B cell (primary cell): ENCODE results near the gene AKR1B15. TPM values are rescaled to one million over a fixed set of nuclear protein-coding genes. Genes with fewer than 3 reads are reported as not detected.
"Not testable (repeated sequence)": the region's sequence is repeated elsewhere in the genome, so short reads cannot be mapped to it uniquely, and the experiment has no call there.

Experiments
- ATAC-seq: fragments of 200-7000 bp; cut with Tn5 transposase; one replicate; pipeline ENCODE4 v1.10.0; 2021; ENCODE audit warnings: low read depth, mild to moderate bottlenecking, moderate number of reproducible peaks, moderate library complexity
- CTCF ChIA-PET: fragments of 350-600 bp; sonication (Branson Sonifier 250); formaldehyde crosslinking; loops from one replicate; lab custom pipeline; 2021; ENCODE audit warnings: antibody characterized with exemption, inconsistent platforms; lab: Charles Lee
- POLR2A ChIA-PET: fragments of 350-600 bp; sonication (Branson Sonifier 250); formaldehyde crosslinking; loops from one replicate; lab custom pipeline; 2021; ENCODE audit warnings: antibody characterized with exemption; lab: Charles Lee
- DNase-seq: peaks from one replicate; pipeline ENCODE4 v3.0.0; 2013
- H2AFZ ChIP-seq: 2 replicates; pipeline ENCODE4 v1.6.1; 2012; ENCODE audit warnings: mild to moderate bottlenecking, low read depth, low read length; ENCODE audit not compliant: insufficient read depth, poor library complexity, severe bottlenecking
- H3K27ac ChIP-seq, 2 donors: 1 replicate in 1 of 2; 2 replicates in 1 of 2; pipeline ENCODE4 v1.5.1; 2012 to 2013; ENCODE audit warnings: low read length in 2 of 2, mild to moderate bottlenecking in 2 of 2, moderate library complexity in 1 of 2
- H3K27me3 ChIP-seq, 4 experiments: fragments of 200-600 bp in 1 of 4; sonication (generic) in 1 of 4; replicated peaks in 1 of 4; 1 replicate in 2 of 4; 2 replicates in 2 of 4; pipeline versions ENCODE4 v1.6.1 to v1.7.0; 2013 to 2016; ENCODE audit warnings: low read length in 3 of 4, mild to moderate bottlenecking in 2 of 4, mixed read lengths in 1 of 4, moderate library complexity in 1 of 4; ENCODE audit not compliant: insufficient read depth in 4 of 4, control insufficient read depth in 3 of 4; ENCODE audit errors: control extremely low read depth in 1 of 4
- H3K36me3 ChIP-seq, 2 experiments: replicated peaks in 1 of 2; 1 replicate in 1 of 2; 2 replicates in 1 of 2; pipeline versions ENCODE4 v1.6.1 to v1.7.1; 2013; ENCODE audit warnings: low read length in 1 of 2; ENCODE audit not compliant: insufficient read depth in 2 of 2, control insufficient read depth in 1 of 2; ENCODE audit errors: control extremely low read depth in 1 of 2, extremely low read depth in 1 of 2
- H3K4me1 ChIP-seq, 2 donors: fragments of 200-600 bp in 1 of 2; sonication (generic) in 1 of 2; 1 replicate in 1 of 2; 2 replicates in 1 of 2; pipeline versions ENCODE4 v1.5.1 to v1.6.1; 2013 to 2017; ENCODE audit warnings: low read length in 2 of 2; ENCODE audit not compliant: control insufficient read depth in 2 of 2, insufficient read depth in 2 of 2
- H3K4me2 ChIP-seq: replicated peaks from 2 replicates; pipeline ENCODE3; 2012; ENCODE audit warnings: mild to moderate bottlenecking, low read depth, low read length; ENCODE audit not compliant: poor library complexity, severe bottlenecking
- H3K4me3 ChIP-seq, 5 experiments: fragments of 200-600 bp in 1 of 5; sonication (generic) in 1 of 5; 1 replicate in 3 of 5; 2 replicates in 2 of 5; pipeline versions ENCODE4 v1.5.1 to v1.7.0; 2011 to 2016; ENCODE audit warnings: low read length in 4 of 5, mild to moderate bottlenecking in 4 of 5, low read depth in 2 of 5, control low read depth in 1 of 5, moderate library complexity in 1 of 5; ENCODE audit not compliant: insufficient read depth in 1 of 5; ENCODE audit errors: control extremely low read depth in 1 of 5, extremely low read depth in 1 of 5
- H3K79me2 ChIP-seq: fragments of 200-600 bp; sonication (generic); one replicate; pipeline ENCODE4 v1.6.0; 2016; ENCODE audit warnings: low read length; ENCODE audit not compliant: control insufficient read depth, insufficient read depth
- H3K9ac ChIP-seq: fragments of 200-600 bp; sonication (generic); 2 replicates; pipeline ENCODE4 v1.6.1; 2017; ENCODE audit warnings: mild to moderate bottlenecking, low read length, moderate library complexity
- H3K9me3 ChIP-seq, 3 donors: one replicate each; pipeline versions ENCODE4 v1.6.1 to v1.7.1; 2013; ENCODE audit warnings: low read length in 2 of 3; ENCODE audit not compliant: control insufficient read depth in 2 of 3, insufficient read depth in 1 of 3; ENCODE audit errors: control extremely low read depth in 1 of 3
- H4K20me1 ChIP-seq: 2 replicates; pipeline ENCODE4 v1.6.0; 2012; ENCODE audit warnings: mild to moderate bottlenecking, low read length; ENCODE audit not compliant: insufficient read depth, control insufficient read depth, poor library complexity, severe bottlenecking
- H3K27ac Mint-ChIP-seq: one replicate; pipeline ENCODE4 v1.8.0; 2021; ENCODE audit warnings: mixed read lengths
- H3K27me3 Mint-ChIP-seq: one replicate; pipeline ENCODE4 v1.8.0; 2021; ENCODE audit warnings: mixed read lengths
- H3K4me1 Mint-ChIP-seq: one replicate; pipeline ENCODE4 v1.8.0; 2021; ENCODE audit warnings: mixed read lengths
- H3K4me3 Mint-ChIP-seq: one replicate; pipeline ENCODE4 v1.8.0; 2021; ENCODE audit warnings: mixed read lengths
- H3K9me3 Mint-ChIP-seq: one replicate; pipeline ENCODE4 v1.8.0; 2022; ENCODE audit warnings: mixed read lengths; ENCODE audit not compliant: insufficient read depth
- EZH2 ChIP-seq: IDR thresholded peaks from 2 replicates; pipeline ENCODE4 v1.6.1; 2012; ENCODE audit warnings: borderline replicate concordance, low read depth, mild to moderate bottlenecking, moderate library complexity, low read length; ENCODE audit not compliant: insufficient read depth, poor library complexity, severe bottlenecking
- WGBS: methylation state at CpG from one replicate; pipeline ENCODE4 v1.1.5; 2013; ENCODE audit warnings: missing lambda C conversion rate; ENCODE audit not compliant: insufficient coverage; 5-methylcytosine and 5-hydroxymethylcytosine counted together
- intact Hi-C: fragments of 100-400 bp; cut with micrococcal nuclease; formaldehyde crosslinking; loops from one replicate; pipeline ENCODE4 v1.10.0; 2022
- polyA plus RNA-seq: library from polyadenylated mRNA; depleted of rRNA; stranded (reverse); fragments of >200 nt; gene quantifications from 2 replicates; pipeline ENCODE4 v1.2.3, GENCODE V29; 2012
- total RNA-seq, 2 donors: library from RNA; stranded (reverse); fragments of 120-200 nt in 1 of 2; gene quantifications; 1 replicate in 1 of 2; 2 replicates in 1 of 2; pipeline versions ENCODE4 v1.2.3 to v1.2.4, GENCODE V29; 2013 to 2022
- TF ChIP-seq, protein P1 (sequence below): fragments of 200-600 bp; IDR thresholded peaks from one replicate; pipeline ENCODE4 v1.8.0; 2022; ENCODE audit warnings: antibody characterized with exemption, mild to moderate bottlenecking

AKR1B15 gene
- total and polyA plus RNA-seq, 2 donors (not counting 1 experiment from before 2014, with no cell fraction given): not detected

DNA sequence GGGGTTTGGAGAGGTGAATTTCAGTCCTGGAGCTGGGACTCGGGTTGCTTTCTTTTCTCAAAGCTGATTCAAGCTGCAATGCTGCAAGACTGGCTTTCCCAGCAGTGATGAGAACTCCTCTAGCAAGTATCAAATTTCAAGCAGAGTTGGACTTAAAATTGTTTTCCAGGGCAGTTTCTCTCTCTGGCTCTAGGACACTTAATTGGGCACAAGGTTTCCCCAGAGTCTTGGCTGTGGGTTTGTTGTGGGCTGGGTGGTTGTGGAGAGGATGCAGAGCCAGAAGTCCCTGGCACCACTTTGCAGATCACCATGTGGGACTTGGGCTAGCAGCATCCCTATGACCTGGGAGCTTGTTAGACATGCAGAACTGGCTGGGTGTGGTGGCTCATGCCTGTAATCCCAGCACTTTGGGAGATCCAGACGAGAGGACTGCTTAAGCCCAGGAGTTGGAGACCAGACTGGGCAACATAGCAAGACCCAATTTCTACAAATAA is 16.8 kb downstream of the AKR1B15 start:
- peaks cover 0 to 5% (median 0%) of the 10 kb centered on the region in 4 experiments for H3K27me3 ChIP-seq
- H3K9me3 ChIP-seq: peaks cover 0 to 17% (median 3%) of the 10 kb centered on the region in 3 donors
- no peaks in the 10 kb centered on the region for H4K20me1 ChIP-seq
- H3K4me3 Mint-ChIP-seq: no peak overlapping the region
- H3K79me2 ChIP-seq: no peaks in the 10 kb centered on the region
- WGBS: 89% methylated on average over 1 of the region's 2 CpGs
- DNase-seq (no peak), ATAC-seq (no peak)
- H3K4me1 Mint-ChIP-seq: peaks cover 3% of the 10 kb centered on the region
- no peak overlapping the region for H3K9ac ChIP-seq
- no peak overlapping the region for H3K27ac Mint-ChIP-seq
- peaks cover 7% of the 10 kb centered on the region for H3K9me3 Mint-ChIP-seq
- H3K36me3 ChIP-seq: no peaks in the 10 kb centered on the region
- no peak overlapping the region for H3K4me2 ChIP-seq
- TF ChIP-seq, protein P1, sequence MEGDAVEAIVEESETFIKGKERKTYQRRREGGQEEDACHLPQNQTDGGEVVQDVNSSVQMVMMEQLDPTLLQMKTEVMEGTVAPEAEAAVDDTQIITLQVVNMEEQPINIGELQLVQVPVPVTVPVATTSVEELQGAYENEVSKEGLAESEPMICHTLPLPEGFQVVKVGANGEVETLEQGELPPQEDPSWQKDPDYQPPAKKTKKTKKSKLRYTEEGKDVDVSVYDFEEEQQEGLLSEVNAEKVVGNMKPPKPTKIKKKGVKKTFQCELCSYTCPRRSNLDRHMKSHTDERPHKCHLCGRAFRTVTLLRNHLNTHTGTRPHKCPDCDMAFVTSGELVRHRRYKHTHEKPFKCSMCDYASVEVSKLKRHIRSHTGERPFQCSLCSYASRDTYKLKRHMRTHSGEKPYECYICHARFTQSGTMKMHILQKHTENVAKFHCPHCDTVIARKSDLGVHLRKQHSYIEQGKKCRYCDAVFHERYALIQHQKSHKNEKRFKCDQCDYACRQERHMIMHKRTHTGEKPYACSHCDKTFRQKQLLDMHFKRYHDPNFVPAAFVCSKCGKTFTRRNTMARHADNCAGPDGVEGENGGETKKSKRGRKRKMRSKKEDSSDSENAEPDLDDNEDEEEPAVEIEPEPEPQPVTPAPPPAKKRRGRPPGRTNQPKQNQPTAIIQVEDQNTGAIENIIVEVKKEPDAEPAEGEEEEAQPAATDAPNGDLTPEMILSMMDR: no peak
- no peak for TF ChIP-seq EZH2
- H3K27ac ChIP-seq: no peak overlapping the region
- ChIA-PET POLR2A (no interaction called here), CTCF (interaction anchor here (1.6 kb wide), 1 partner anchor 17 kb away, joined by 3 read pairs; the partner anchor contains the start of gene AKR1B15)
- intact Hi-C loops: no loop called here
- no peak overlapping the region for H3K4me3 ChIP-seq
- peaks cover 0 to 3% of the 10 kb centered on the region in 2 donors for H3K4me1 ChIP-seq
- H2AFZ ChIP-seq: no peak overlapping the region
- peaks cover 28% of the 10 kb centered on the region for H3K27me3 Mint-ChIP-seq

DNA sequence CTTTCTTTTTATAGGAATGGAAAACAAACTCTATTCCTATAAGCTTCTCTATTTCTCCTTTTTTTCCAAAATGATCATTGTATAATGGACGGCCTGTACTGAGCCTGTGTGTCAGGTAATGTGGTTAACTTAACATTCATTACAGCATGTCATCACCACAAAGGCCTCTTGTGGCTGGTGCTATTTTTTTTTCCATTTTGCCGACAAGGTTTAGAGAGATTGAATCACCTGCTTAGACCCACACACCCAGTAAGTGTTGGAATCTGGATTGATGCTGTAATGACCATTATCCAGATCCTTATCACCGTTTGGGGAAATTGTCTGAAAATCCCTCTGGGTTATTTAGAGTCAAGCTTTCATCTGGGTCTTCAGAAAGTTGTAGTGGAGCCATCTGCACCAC is 18.5 kb downstream of the AKR1B15 start:
- Histone ChIP-seq H3K27me3 (peaks cover 0 to 5% (median 0%) of the 10 kb centered on the region in 4 experiments), H3K9me3 (peaks cover 0 to 15% (median 0%) of the 10 kb centered on the region in 3 donors), H2AFZ (no peak overlapping the region), H3K9ac (no peak overlapping the region), H3K36me3 (no peaks in the 10 kb centered on the region), H3K4me2 (no peak overlapping the region), H4K20me1 (no peaks in the 10 kb centered on the region), H3K79me2 (no peaks in the 10 kb centered on the region), H3K4me1 (no peaks in the 10 kb centered on the region), H3K4me3 (no peak overlapping the region), H3K27ac (no peak overlapping the region)
- TF ChIP-seq, protein P1: no peak
- TF ChIP-seq EZH2: no peak
- ChIA-PET CTCF (no interaction called here), POLR2A (no interaction called here)
- ATAC-seq (no peak), DNase-seq (no peak)
- Mint-ChIP-seq H3K27me3 (peaks cover 28% of the 10 kb centered on the region), H3K9me3 (peaks cover 7% of the 10 kb centered on the region), H3K27ac (no peak overlapping the region), H3K4me1 (no peaks in the 10 kb centered on the region), H3K4me3 (no peak overlapping the region)
- no CpG with 5 or more reads among the region's 3 CpGs for WGBS
- intact Hi-C loops: no loop called here

DNA sequence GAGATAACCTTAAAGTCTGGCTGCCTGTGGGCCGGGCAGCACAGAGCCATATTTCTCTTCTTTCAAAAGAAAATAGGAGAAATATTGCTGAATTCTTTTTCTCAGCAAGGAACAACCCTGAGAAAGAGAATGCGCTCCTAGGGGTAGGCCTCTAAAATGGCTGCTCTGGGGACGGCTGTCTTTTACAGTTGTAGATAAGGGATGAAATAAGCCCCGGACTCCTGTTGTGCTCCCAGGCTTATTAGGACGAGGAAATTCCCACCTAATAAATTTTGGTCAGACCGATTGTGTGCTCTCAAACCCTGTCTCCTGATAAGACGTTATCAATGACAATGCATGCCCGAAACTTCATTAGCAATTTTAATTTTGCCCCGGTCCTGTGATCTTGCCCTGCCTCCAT is 21.1 kb downstream of the AKR1B15 start:
- H3K79me2 ChIP-seq, H4K20me1 ChIP-seq, H3K9me3 Mint-ChIP-seq, H3K4me3 Mint-ChIP-seq, H3K4me2 ChIP-seq, DNase-seq, intact Hi-C loops, H3K27ac ChIP-seq, POLR2A ChIA-PET, H3K4me1 Mint-ChIP-seq, H3K4me3 ChIP-seq, ATAC-seq, H3K27me3 ChIP-seq, H3K36me3 ChIP-seq, H3K4me1 ChIP-seq, CTCF ChIA-PET, H3K27ac Mint-ChIP-seq, H3K9ac ChIP-seq, H2AFZ ChIP-seq: not testable (repeated sequence)
- peaks cover 0 to 14% (median 0%) of the 10 kb centered on the region in 3 donors for H3K9me3 ChIP-seq
- 93% methylated on average over 4 of the region's 9 CpGs for WGBS
- H3K27me3 Mint-ChIP-seq: peaks cover 23% of the 10 kb centered on the region
